GM18907 (cell line): ENCODE results near the gene CAV3.
"Not testable (repeated sequence)": the region's sequence is repeated elsewhere in the genome, so short reads cannot be mapped to it uniquely, and the experiment has no call there.

ENCODE experiments used
- ATAC-seq: cut with Tn5 transposase; IDR thresholded peaks from one replicate; pipeline ENCODE4 v1.9.1; 2021; ENCODE audit warnings: mild to moderate bottlenecking, moderate library complexity; ENCODE audit not compliant: unreplicated experiment

Gene CAV3

GRCh38 chr3:8733332-8734094, at the start of gene CAV3:
Gene CAV3, plus strand, starts transcription at chr3:8733802. Its CDS starts 75 bp downstream, at chr3:8733877.
- no peak for ATAC-seq

- ATAC-seq: not testable (repeated sequence)
Observed at GRCh38 chr3:8684992-8685391, 48.6 kb upstream of the CAV3 start.

GRCh38 chr3:8691295-8691694, 42.3 kb upstream of the CAV3 start:
- not testable (repeated sequence) for ATAC-seq

GRCh38 chr3:8702560-8702959, 31.0 kb upstream of the CAV3 start:
- no peak for ATAC-seq

- ATAC-seq: no peak
Observed at GRCh38 chr3:8705575-8705974, 28.0 kb upstream of the CAV3 start.

GRCh38 chr3:8709287-8709686, 24.3 kb upstream of the CAV3 start:
- no peak for ATAC-seq

GRCh38 chr3:8709801-8710507, 23.6 kb upstream of the CAV3 start:
- no peak for ATAC-seq

- no peak for ATAC-seq
Observed at GRCh38 chr3:8712045-8712907, 21.3 kb upstream of the CAV3 start.

GRCh38 chr3:8712908-8713255, 20.7 kb upstream of the CAV3 start:
- no peak for ATAC-seq

- ATAC-seq: peak; percentile 58
Observed at GRCh38 chr3:8713901-8714759, 19.5 kb upstream of the CAV3 start.

- not testable (repeated sequence) for ATAC-seq
Observed at GRCh38 chr3:8715757-8716156, 17.8 kb upstream of the CAV3 start.

- no peak for ATAC-seq
Observed at GRCh38 chr3:8722808-8723207, 10.8 kb upstream of the CAV3 start.

GRCh38 chr3:8723612-8724011, 10.0 kb upstream of the CAV3 start:
- ATAC-seq: no peak

- no peak for ATAC-seq
Observed at GRCh38 chr3:8724108-8724752, 9.4 kb upstream of the CAV3 start.

- no peak for ATAC-seq
Observed at GRCh38 chr3:8727605-8728512, 5.7 kb upstream of the CAV3 start.

- no peak for ATAC-seq
Observed at GRCh38 chr3:8729479-8729878, 4.1 kb upstream of the CAV3 start.

GRCh38 chr3:8730656-8731055, 2.9 kb upstream of the CAV3 start:
- no peak for ATAC-seq

GRCh38 chr3:8732413-8732812, 1.2 kb upstream of the CAV3 start:
- ATAC-seq: no peak
